HepG2 (cell line): ENCODE data around the gene UAP1L1. TPM values are rescaled to one million over a fixed set of nuclear protein-coding genes. Genes with fewer than 3 reads are reported as not detected.

Experiments used
- CBX1 ChIP-seq: IDR thresholded peaks from one replicate; pipeline ENCODE4 v1.6.1; 2016; ENCODE audit warnings: antibody characterized with exemption, low read depth
- CTCF ChIP-seq: sonication (generic); formaldehyde crosslinking; IDR thresholded peaks from 2 replicates; pipeline ENCODE4 v1.5.0; 2020; ENCODE audit warnings: mild to moderate bottlenecking, missing genetic modification reagents, moderate library complexity
- ERF ChIP-seq: IDR thresholded peaks from 2 replicates; pipeline ENCODE4 v1.6.1; 2018; ENCODE audit warnings: missing biosample characterization, missing genetic modification reagents
- FOSL2 ChIP-seq: sonication (generic); formaldehyde crosslinking; IDR thresholded peaks from 2 replicates; pipeline ENCODE4 v1.4.0; 2020; ENCODE audit warnings: missing genetic modification reagents
- HDAC1 ChIP-seq: sonication (generic); formaldehyde crosslinking; IDR thresholded peaks from 2 replicates; pipeline ENCODE4 v1.5.1; 2020; ENCODE audit warnings: mild to moderate bottlenecking, missing genetic modification reagents
- HOXA3 ChIP-seq: sonication (generic); formaldehyde crosslinking; IDR thresholded peaks from 2 replicates; pipeline ENCODE4 v1.5.0; 2020; ENCODE audit warnings: missing genetic modification reagents
- MAZ ChIP-seq, 2 experiments: sonication (generic) in 1 of 2; formaldehyde crosslinking in 1 of 2; IDR thresholded peaks; 2 replicates each; pipeline versions ENCODE4 v1.5.0 to v1.6.1; 2012 to 2020; ENCODE audit warnings: low read depth in 2 of 2, mild to moderate bottlenecking in 2 of 2, borderline replicate concordance in 1 of 2, improper control_type of control experiment in 1 of 2, low read length in 1 of 2, missing genetic modification reagents in 1 of 2, moderate library complexity in 1 of 2
- POLR2AphosphoS5 ChIP-seq: IDR thresholded peaks from 2 replicates; pipeline ENCODE4 v1.6.1; 2012; ENCODE audit warnings: low read depth, low read length
- SALL2 ChIP-seq: sonication (generic); formaldehyde crosslinking; IDR thresholded peaks from 2 replicates; pipeline ENCODE4 v1.8.1; 2023; ENCODE audit warnings: mild to moderate bottlenecking, missing genetic modification reagents, inconsistent platforms
- TARDBP ChIP-seq: sonication (generic); formaldehyde crosslinking; IDR thresholded peaks from 2 replicates; pipeline ENCODE4 v1.8.0; 2022; ENCODE audit warnings: mild to moderate bottlenecking, missing genetic modification reagents
- TFE3 ChIP-seq: IDR thresholded peaks from 2 replicates; pipeline ENCODE4 v1.6.1; 2016
- ZBTB38 ChIP-seq: sonication (generic); formaldehyde crosslinking; IDR thresholded peaks from 2 replicates; pipeline ENCODE4 v1.5.1; 2020; ENCODE audit warnings: mild to moderate bottlenecking, missing genetic modification reagents
- ZNF160 ChIP-seq: sonication (generic); formaldehyde crosslinking; IDR thresholded peaks from 2 replicates; pipeline ENCODE4 v1.8.0; 2022; ENCODE audit warnings: mild to moderate bottlenecking, inconsistent platforms, missing genetic modification reagents
- ZNF264 ChIP-seq: sonication (generic); formaldehyde crosslinking; IDR thresholded peaks from 2 replicates; pipeline ENCODE4 v1.4.0; 2020; ENCODE audit warnings: missing genetic modification reagents
- ZNF512B ChIP-seq: sonication (generic); formaldehyde crosslinking; IDR thresholded peaks from 2 replicates; pipeline ENCODE4 v1.5.1; 2020; ENCODE audit warnings: missing genetic modification reagents, mild to moderate bottlenecking, borderline replicate concordance
- ZNF574 ChIP-seq: sonication (generic); formaldehyde crosslinking; IDR thresholded peaks from 2 replicates; pipeline ENCODE4 v1.4.0; 2020; ENCODE audit warnings: missing genetic modification reagents
- ZNF749 ChIP-seq: sonication (generic); formaldehyde crosslinking; IDR thresholded peaks from 2 replicates; pipeline ENCODE4 v1.8.0; 2022; ENCODE audit warnings: mild to moderate bottlenecking, missing genetic modification reagents, moderate library complexity, borderline replicate concordance
- ZNF766 ChIP-seq: sonication (generic); formaldehyde crosslinking; IDR thresholded peaks from 2 replicates; pipeline ENCODE4 v1.5.0; 2020; ENCODE audit warnings: missing genetic modification reagents, borderline replicate concordance
- ZNF879 ChIP-seq: sonication (generic); formaldehyde crosslinking; IDR thresholded peaks from 2 replicates; pipeline ENCODE4 v1.8.1; 2023; ENCODE audit warnings: missing genetic modification reagents
- polyA plus RNA-seq, 8 experiments: library from polyadenylated mRNA; depleted of rRNA in 3 of 8; stranded (reverse) in 7 of 8; unstranded in 1 of 8; fragments of >200 nt; fragmentation: Illumina TruSeq in 4 of 8; extraction: Trizol in 4 of 8; gene quantifications; 2 replicates each; pipeline versions ENCODE4 v1.2.1 to v1.2.3, GENCODE V29; 2011 to 2016; ENCODE audit warnings: low read depth in 4 of 8, missing spikeins in 1 of 8, mixed read lengths in 1 of 8; ENCODE audit not compliant: insufficient read depth in 1 of 8
- total RNA-seq, 5 experiments: library from RNA; depleted of rRNA; stranded (reverse); fragments of >200 nt; fragmentation: Illumina TruSeq; extraction: Trizol; gene quantifications; 2 replicates each; pipeline ENCODE4 v1.2.3, GENCODE V29; 2016; ENCODE audit warnings: low read depth in 1 of 5

Gene UAP1L1
- total and polyA plus RNA-seq, 2 of the 13 experiments (the other 11 are each of a cell fraction or from before 2014, with no cell fraction given), result 5.4 to 6.4 TPM

GRCh38 chr9:137055385-137056364, 21.6 kb upstream of the UAP1L1 start (continued):
- TF ChIP-seq ZNF512B (CRISPR knock-in tag) (0 out of 2 replicates have a peak, but pooled peaks have one; percentile 40), MAZ (IDR thresholded peaks at IDR 0.05; ENCODE audit: borderline replicate concordance, low read depth, low read length) (peak; percentile 26; the same call in 1 of the 2 replicates), MAZ (CRISPR knock-in tag; IDR thresholded peaks at IDR 0.05; ENCODE audit: low read depth) (peak; percentile 61; the same call in 1 of the 2 replicates), CBX1 (peak; percentile 17), ZNF160 (no peak), ZNF766 (CRISPR knock-in tag) (0 out of 2 replicates have a peak, but pooled peaks have one; percentile 70), ERF (CRISPR knock-in tag) (peak; percentile 55), CTCF (peak; percentile 29), ZNF264 (no peak), FOSL2 (CRISPR knock-in tag) (0 out of 2 replicates have a peak, but pooled peaks have one; percentile 6), ZNF879 (CRISPR knock-in tag) (no peak), ZBTB38 (peak; percentile 40), POLR2AphosphoS5 (peak; percentile 71), SALL2 (0 out of 2 replicates have a peak, but pooled peaks have one; percentile 30), ZNF749 (peak; percentile 53), TARDBP (peak; percentile 74), HOXA3 (CRISPR knock-in tag) (peak; percentile 65), ZNF574 (CRISPR knock-in tag) (peak; percentile 68), TFE3 (CRISPR knock-in tag) (peak; percentile 56; the same call in 1 of the 2 replicates), HDAC1 (peak; percentile 78)
